Chondrocyte (in vitro differentiated cells): ENCODE data around the gene ADARB2. TPM values are rescaled to one million over a fixed set of nuclear protein-coding genes. Genes with fewer than 3 reads are reported as not detected.

Source experiments
- DNase-seq: peaks from one replicate; pipeline ENCODE4 v3.0.0; 2021; ENCODE audit warnings: mixed read lengths, low spot score
- H3K27ac Mint-ChIP-seq: one replicate; pipeline ENCODE4 v1.8.0; 2021; ENCODE audit warnings: mild to moderate bottlenecking, moderate library complexity, mixed read lengths; ENCODE audit not compliant: unreplicated experiment
- H3K27me3 Mint-ChIP-seq: 2 replicates; pipeline ENCODE4 v1.8.0; 2021; ENCODE audit warnings: low read depth, mixed read lengths
- H3K36me3 Mint-ChIP-seq: 2 replicates; pipeline ENCODE4 v1.8.0; 2021; ENCODE audit warnings: low read depth, mixed read lengths
- H3K4me1 Mint-ChIP-seq: 2 replicates; pipeline ENCODE4 v1.8.0; 2021; ENCODE audit warnings: low read depth, mild to moderate bottlenecking, mixed read lengths
- H3K4me3 Mint-ChIP-seq: one replicate; pipeline ENCODE4 v1.8.0; 2021; ENCODE audit warnings: mild to moderate bottlenecking, moderate library complexity, mixed read lengths; ENCODE audit not compliant: unreplicated experiment
- H3K9me3 Mint-ChIP-seq: 2 replicates; pipeline ENCODE4 v1.8.0; 2021; ENCODE audit warnings: low read depth, mixed read lengths
- total RNA-seq: library from RNA; stranded (reverse); gene quantifications from 3 replicates; pipeline ENCODE4 v1.2.1, GENCODE V29; 2021
- TF ChIP-seq, protein P1 (sequence below): fragments of 200-600 bp; sonication (generic); IDR thresholded peaks from 2 replicates; pipeline ENCODE4 v1.5.0; 2021; ENCODE audit warnings: antibody characterized with exemption, mild to moderate bottlenecking, moderate library complexity

Gene ADARB2
- total RNA-seq, 1 donor from 2014 or later: 3.3 TPM

GRCh38 chr10:1297566-1298301 is 439.6 kb downstream of the ADARB2 start:
- peaks cover 3% of the 10 kb centered on the region for H3K9me3 Mint-ChIP-seq
- H3K36me3 Mint-ChIP-seq: peaks cover 2% of the 10 kb centered on the region
- H3K4me3 Mint-ChIP-seq: no peak overlapping the region
- TF ChIP-seq, protein P1, sequence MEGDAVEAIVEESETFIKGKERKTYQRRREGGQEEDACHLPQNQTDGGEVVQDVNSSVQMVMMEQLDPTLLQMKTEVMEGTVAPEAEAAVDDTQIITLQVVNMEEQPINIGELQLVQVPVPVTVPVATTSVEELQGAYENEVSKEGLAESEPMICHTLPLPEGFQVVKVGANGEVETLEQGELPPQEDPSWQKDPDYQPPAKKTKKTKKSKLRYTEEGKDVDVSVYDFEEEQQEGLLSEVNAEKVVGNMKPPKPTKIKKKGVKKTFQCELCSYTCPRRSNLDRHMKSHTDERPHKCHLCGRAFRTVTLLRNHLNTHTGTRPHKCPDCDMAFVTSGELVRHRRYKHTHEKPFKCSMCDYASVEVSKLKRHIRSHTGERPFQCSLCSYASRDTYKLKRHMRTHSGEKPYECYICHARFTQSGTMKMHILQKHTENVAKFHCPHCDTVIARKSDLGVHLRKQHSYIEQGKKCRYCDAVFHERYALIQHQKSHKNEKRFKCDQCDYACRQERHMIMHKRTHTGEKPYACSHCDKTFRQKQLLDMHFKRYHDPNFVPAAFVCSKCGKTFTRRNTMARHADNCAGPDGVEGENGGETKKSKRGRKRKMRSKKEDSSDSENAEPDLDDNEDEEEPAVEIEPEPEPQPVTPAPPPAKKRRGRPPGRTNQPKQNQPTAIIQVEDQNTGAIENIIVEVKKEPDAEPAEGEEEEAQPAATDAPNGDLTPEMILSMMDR: peak; percentile 48
- no peaks in the 10 kb centered on the region for H3K27me3 Mint-ChIP-seq
- H3K27ac Mint-ChIP-seq: no peak overlapping the region
- H3K4me1 Mint-ChIP-seq: peaks cover 26% of the 10 kb centered on the region
- DNase-seq: no peak

GRCh38 chr10:1295756-1296480 is 441.4 kb downstream of the ADARB2 start:
- H3K4me1 Mint-ChIP-seq: peaks cover 38% of the 10 kb centered on the region
- H3K36me3 Mint-ChIP-seq: peaks cover 2% of the 10 kb centered on the region
- peaks cover 3% of the 10 kb centered on the region for H3K9me3 Mint-ChIP-seq
- H3K27me3 Mint-ChIP-seq: no peaks in the 10 kb centered on the region
- H3K4me3 Mint-ChIP-seq: no peak overlapping the region
- no peak overlapping the region for H3K27ac Mint-ChIP-seq
- TF ChIP-seq, protein P1: no peak
- DNase-seq: no peak

DNA sequence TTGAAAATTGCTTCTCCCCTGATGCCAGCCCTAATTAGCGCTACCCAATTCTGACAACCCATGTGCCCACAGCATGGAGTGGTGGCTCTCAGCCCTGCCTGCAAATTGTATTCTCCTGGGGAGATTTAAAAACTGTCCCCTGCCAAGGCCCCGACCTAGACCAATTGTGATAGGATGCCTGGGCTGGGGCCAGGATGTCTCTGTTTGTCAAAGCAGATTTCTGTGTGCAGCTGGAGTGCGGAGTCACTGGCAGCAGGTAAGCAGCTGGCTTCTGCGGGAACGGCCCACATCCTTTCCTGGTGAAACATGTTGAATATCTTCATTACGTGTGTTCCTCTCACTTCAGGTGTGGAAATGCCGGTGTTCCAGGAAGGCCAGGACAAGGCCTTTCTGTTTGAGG is 442.6 kb downstream of the ADARB2 start:
- no peak for DNase-seq
- H3K9me3 Mint-ChIP-seq: peaks cover 3% of the 10 kb centered on the region
- peaks cover 43% of the 10 kb centered on the region for H3K4me1 Mint-ChIP-seq
- peaks cover 2% of the 10 kb centered on the region for H3K36me3 Mint-ChIP-seq
- H3K27ac Mint-ChIP-seq: no peak overlapping the region
- TF ChIP-seq, protein P1: no peak
- no peaks in the 10 kb centered on the region for H3K27me3 Mint-ChIP-seq
- no peak overlapping the region for H3K4me3 Mint-ChIP-seq

DNA sequence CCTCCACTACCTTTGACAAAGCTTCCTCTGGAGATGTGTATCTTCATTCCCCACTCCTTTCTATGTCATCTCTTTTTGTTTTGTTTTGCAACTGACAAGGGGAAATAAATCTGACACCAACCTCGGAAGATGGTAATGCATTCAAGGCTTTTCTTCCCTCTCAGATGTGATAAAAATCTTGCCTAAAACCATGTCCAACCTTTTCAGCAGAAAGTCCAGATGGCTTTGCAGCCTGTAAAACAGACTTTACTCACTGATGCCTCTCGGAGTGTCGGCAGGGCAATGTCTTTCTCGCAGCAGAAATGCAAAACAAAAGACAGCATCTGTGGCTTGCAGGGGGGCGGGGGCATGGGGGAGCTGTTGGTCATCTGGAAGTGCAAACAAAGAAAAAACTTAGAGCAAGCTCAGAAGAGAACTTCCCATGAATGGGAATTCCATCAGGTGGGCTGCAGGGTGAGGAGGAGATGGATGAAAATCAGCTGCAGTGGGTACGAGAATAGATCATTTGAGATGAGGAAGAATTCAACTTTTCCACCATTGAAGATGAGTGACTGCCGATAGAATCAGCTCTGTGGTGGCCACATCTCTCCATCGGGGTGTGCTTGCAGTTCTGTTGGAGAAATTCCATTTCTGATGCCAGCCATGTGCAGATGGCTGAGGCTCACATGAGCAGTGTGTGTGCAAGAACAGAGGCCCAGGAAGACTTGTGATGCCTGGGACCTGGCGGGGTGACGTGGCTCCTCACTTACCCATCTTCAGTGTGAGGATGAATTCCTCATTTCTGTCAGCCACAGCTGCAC is 443.5 kb downstream of the ADARB2 start:
- H3K36me3 Mint-ChIP-seq: peaks cover 2% of the 10 kb centered on the region
- TF ChIP-seq, protein P1: peak; percentile 13
- H3K4me3 Mint-ChIP-seq: no peak overlapping the region
- H3K27ac Mint-ChIP-seq: no peak overlapping the region
- no peak for DNase-seq
- no peaks in the 10 kb centered on the region for H3K27me3 Mint-ChIP-seq
- H3K4me1 Mint-ChIP-seq: peaks cover 51% of the 10 kb centered on the region
- peaks cover 3% of the 10 kb centered on the region for H3K9me3 Mint-ChIP-seq

GRCh38 chr10:1293157-1293556 is 444.2 kb downstream of the ADARB2 start:
- H3K4me3 Mint-ChIP-seq: no peak overlapping the region
- H3K27ac Mint-ChIP-seq: no peak overlapping the region
- no peak for DNase-seq
- no peaks in the 10 kb centered on the region for H3K27me3 Mint-ChIP-seq
- TF ChIP-seq, protein P1: no peak
- peaks cover 2% of the 10 kb centered on the region for H3K36me3 Mint-ChIP-seq
- H3K4me1 Mint-ChIP-seq: peaks cover 54% of the 10 kb centered on the region
- H3K9me3 Mint-ChIP-seq: peaks cover 3% of the 10 kb centered on the region
